IMR-90 (cell line): ENCODE data around the gene FGF12.

Experiments
- CEBPB ChIP-seq: IDR thresholded peaks from 2 replicates; pipeline ENCODE4 v1.6.1; 2012; ENCODE audit warnings: low read depth, low read length, improper control_type of control experiment
- CHD1 ChIP-seq: IDR thresholded peaks from 2 replicates; pipeline ENCODE4 v1.6.1; 2012; ENCODE audit warnings: low read depth, low read length, improper control_type of control experiment
- ELK1 ChIP-seq: fragments of 150-350 bp; IDR thresholded peaks from 2 replicates; pipeline ENCODE4 v1.6.1; 2016; ENCODE audit warnings: low read depth, mild to moderate bottlenecking, low read length, moderate library complexity, borderline replicate concordance
- FOS ChIP-seq: fragments of 150-350 bp; IDR thresholded peaks from 2 replicates; pipeline ENCODE4 v1.6.1; 2016; ENCODE audit warnings: low read depth, low read length
- MAFK ChIP-seq: IDR thresholded peaks from 2 replicates; pipeline ENCODE4 v1.6.1; 2012; ENCODE audit warnings: low read depth, low read length, improper control_type of control experiment
- MAZ ChIP-seq: IDR thresholded peaks from 2 replicates; pipeline ENCODE4 v1.6.1; 2012; ENCODE audit warnings: low read depth, mild to moderate bottlenecking, low read length, improper control_type of control experiment, moderate library complexity, borderline replicate concordance
- NFE2L2 ChIP-seq: fragments of 150-350 bp; IDR thresholded peaks from 2 replicates; pipeline ENCODE4 v1.6.1; 2016; ENCODE audit warnings: low read depth, mild to moderate bottlenecking, low read length
- POLR2A ChIP-seq: IDR thresholded peaks from 2 replicates; pipeline ENCODE4 v1.6.1; 2012; ENCODE audit warnings: mild to moderate bottlenecking, low read depth, low read length
- RAD21 ChIP-seq: IDR thresholded peaks from 2 replicates; pipeline ENCODE4 v1.6.1; 2012; ENCODE audit warnings: low read length, improper control_type of control experiment
- RCOR1 ChIP-seq: IDR thresholded peaks from 2 replicates; pipeline ENCODE4 v1.6.1; 2012; ENCODE audit warnings: mild to moderate bottlenecking, low read length, improper control_type of control experiment; ENCODE audit not compliant: insufficient replicate concordance
- RFX5 ChIP-seq: IDR thresholded peaks from 2 replicates; pipeline ENCODE4 v1.8.0; 2012; ENCODE audit warnings: low read depth, mild to moderate bottlenecking, low read length, moderate library complexity
- SMC3 ChIP-seq: fragments of 150-350 bp; IDR thresholded peaks from 2 replicates; pipeline ENCODE4 v1.6.1; 2016; ENCODE audit warnings: low read depth, mild to moderate bottlenecking, antibody characterized with exemption, low read length, moderate library complexity
- USF2 ChIP-seq: fragments of 150-350 bp; IDR thresholded peaks from 2 replicates; pipeline ENCODE4 v1.6.1; 2017; ENCODE audit warnings: mild to moderate bottlenecking, antibody characterized with exemption, low read length, low read depth
- TF ChIP-seq, protein P1 (sequence below): conservative IDR thresholded peaks from 2 replicates; pipeline ENCODE4 v1.5.1; 2012; ENCODE audit warnings: mild to moderate bottlenecking, low read depth, low read length, improper control_type of control experiment

DNA sequence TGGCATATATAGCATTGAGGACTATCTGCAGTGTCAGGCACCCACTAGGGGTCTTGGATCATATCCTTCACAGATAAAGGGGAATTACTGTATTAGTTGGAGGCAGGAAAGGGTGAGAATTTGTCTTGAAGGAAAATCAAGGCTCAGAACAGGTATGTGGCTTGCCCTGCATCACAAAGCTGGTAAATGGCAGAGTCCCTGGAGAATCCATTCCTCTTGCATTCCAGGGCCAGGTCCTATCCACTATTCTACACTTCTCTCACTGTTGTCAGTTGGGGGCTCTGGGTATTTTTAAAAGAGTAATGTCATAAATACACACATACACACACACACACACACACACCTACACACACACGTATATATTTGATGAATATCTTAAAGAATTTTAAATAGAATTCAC, 19.8 kb upstream of the FGF12 start:
- TF ChIP-seq, protein P1, sequence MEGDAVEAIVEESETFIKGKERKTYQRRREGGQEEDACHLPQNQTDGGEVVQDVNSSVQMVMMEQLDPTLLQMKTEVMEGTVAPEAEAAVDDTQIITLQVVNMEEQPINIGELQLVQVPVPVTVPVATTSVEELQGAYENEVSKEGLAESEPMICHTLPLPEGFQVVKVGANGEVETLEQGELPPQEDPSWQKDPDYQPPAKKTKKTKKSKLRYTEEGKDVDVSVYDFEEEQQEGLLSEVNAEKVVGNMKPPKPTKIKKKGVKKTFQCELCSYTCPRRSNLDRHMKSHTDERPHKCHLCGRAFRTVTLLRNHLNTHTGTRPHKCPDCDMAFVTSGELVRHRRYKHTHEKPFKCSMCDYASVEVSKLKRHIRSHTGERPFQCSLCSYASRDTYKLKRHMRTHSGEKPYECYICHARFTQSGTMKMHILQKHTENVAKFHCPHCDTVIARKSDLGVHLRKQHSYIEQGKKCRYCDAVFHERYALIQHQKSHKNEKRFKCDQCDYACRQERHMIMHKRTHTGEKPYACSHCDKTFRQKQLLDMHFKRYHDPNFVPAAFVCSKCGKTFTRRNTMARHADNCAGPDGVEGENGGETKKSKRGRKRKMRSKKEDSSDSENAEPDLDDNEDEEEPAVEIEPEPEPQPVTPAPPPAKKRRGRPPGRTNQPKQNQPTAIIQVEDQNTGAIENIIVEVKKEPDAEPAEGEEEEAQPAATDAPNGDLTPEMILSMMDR: no peak
- no peak for TF ChIP-seq MAFK
- TF ChIP-seq RAD21: no peak
- no peak for TF ChIP-seq SMC3
- TF ChIP-seq NFE2L2: no peak
- no peak for TF ChIP-seq POLR2A
- TF ChIP-seq CEBPB: no peak
- no peak for TF ChIP-seq MAZ
- TF ChIP-seq USF2: no peak
- TF ChIP-seq RFX5: no peak
- no peak for TF ChIP-seq ELK1
- no peak for TF ChIP-seq FOS
- no peak for TF ChIP-seq RCOR1
- no peak for TF ChIP-seq CHD1
